Stimulated activated CD8-positive, alpha-beta memory T cell treated with anti-CD3 and anti-CD28 coated beads, Interleukin-15, amount 100 ng/mL, for 24 hours (primary cell): Measurements from ENCODE around the gene DSN1.
A peak's percentile ranks its signal among the peaks of the same experiment; 100 is the strongest.
"Not testable (repeated sequence)": the region's sequence is repeated elsewhere in the genome, so short reads cannot be mapped to it uniquely, and the experiment has no call there.

ENCODE experiments used
- DNase-seq: peaks from one replicate; pipeline ENCODE4 v3.0.0-alpha.2; 2020; ENCODE audit warnings: low read depth

Gene DSN1

GRCh38 chr20:36773597-36774390 is at the start of gene DSN1:
Gene DSN1 (minus strand): TSS chr20:36773763. CDS start chr20:36771458, 2,305 bp downstream.
- peak; percentile 100 for DNase-seq

- no peak for DNase-seq
Observed at GRCh38 chr20:36823121-36823520, 49.6 kb upstream of the DSN1 start.

GRCh38 chr20:36821964-36822437 is 48.4 kb upstream of the DSN1 start:
- DNase-seq, result no peak

DNA sequence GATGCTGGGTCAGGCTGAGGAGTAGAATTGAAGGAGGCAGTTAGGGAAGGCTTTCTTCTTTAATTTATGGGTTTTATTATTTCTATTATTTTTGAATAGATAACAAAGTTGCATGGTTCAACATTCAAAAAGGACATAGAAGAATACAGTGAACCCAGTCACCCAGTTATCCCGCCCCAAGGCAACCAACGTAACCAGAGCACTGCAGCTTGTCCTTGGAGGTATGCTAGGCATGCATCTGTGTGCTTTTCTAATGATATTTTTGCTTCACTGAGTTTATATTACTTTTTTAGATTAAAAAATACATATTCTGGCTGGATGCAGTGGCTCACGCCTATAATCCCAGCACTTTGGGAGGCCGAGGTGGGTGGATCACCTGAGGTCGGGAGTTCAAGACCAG is 47.4 kb upstream of the DSN1 start:
- DNase-seq, result no peak

DNA sequence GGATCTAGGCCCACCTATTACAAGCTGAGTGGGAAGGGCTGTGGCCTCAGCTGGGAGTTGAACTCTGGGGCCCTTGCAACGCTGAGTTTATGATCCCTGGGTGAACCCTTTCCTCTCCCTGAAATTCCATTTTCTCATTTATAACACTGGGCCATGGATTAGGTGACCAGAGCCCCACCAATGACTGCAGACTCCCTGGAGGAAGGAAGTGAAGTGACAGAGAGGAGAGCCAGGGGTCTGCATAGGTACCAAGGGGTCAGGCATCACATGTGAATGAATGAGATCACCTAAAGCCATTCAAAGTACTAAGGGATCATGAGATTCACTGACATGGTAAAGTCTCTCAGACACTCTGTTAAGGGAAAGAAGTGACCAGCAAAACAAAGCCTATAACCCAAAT is 46.5 kb upstream of the DSN1 start:
- DNase-seq, result no peak

- DNase-seq, result no peak
Observed at GRCh38 chr20:36819659-36820058, 46.1 kb upstream of the DSN1 start.

DNA sequence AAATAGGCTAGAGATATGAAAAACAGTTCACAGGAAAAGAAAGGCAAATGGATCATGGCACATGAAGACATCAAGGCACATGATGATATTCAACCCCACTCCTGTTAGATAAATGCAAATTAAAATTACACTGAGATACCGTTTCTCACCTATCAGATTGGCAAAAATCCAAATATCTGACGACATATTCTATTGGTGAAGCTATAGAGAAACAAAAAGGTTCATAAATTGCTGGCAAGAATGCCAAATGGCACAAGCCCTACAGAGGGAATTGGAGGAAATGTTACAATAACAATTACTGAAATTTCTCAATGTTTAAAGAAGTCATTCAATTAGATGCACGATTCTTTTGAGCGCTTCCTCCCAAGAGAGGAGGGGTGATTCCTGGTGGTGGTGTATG is 45.3 kb upstream of the DSN1 start:
- DNase-seq, result no peak

DNA sequence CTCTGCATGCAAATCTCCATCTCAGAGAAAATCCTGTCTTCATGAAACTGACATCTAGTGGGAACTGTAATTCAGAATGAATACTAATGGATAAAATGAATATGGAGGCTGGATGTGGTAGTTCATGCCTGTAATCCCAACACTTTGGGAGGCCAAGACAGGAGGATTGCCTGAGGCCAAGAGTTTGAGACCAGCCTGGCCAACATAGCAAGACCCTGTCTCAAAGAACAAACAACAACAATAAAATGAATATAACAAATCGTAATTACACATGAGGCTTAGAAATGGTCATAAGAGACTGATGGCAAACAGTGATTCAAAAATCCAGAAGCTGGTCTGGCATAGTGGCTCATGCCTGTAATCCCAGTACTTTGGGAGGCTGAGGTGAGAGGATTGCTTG is 44.6 kb upstream of the DSN1 start:
- no peak for DNase-seq

GRCh38 chr20:36817496-36817895 is 43.9 kb upstream of the DSN1 start:
- DNase-seq, result no peak

DNA sequence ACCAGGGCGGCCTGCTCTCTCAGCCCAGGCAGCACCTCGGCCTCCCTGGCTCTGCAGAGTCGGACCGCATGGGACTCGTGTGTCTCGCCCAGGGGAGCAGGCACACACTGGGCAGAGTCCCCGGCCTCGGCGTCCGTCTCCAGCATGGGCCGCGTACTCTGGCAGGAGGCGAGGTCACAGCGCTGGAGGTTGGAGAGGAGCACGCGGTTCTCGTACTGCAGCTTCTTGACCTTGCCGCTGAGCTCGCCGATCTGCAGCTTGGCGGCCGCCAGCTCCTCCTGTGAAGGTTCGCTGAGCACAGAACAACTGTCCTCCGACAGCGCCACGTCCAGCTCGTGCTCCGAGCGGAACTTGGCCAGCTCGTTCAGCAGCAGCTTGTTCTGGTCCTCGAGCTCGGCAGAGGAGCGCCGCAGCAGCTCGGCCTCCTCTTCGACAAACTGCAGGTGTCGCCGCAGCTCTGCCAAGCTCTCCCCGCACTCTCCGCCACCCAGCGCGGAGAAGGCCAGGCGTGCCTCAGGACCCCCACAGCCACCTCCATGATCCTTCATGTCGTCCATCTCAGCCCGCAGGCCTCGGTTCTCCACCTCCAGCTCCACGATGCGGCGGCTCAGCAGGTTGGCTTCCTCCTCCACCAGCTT is 42.0 kb upstream of the DSN1 start:
- DNase-seq, result no peak

DNA sequence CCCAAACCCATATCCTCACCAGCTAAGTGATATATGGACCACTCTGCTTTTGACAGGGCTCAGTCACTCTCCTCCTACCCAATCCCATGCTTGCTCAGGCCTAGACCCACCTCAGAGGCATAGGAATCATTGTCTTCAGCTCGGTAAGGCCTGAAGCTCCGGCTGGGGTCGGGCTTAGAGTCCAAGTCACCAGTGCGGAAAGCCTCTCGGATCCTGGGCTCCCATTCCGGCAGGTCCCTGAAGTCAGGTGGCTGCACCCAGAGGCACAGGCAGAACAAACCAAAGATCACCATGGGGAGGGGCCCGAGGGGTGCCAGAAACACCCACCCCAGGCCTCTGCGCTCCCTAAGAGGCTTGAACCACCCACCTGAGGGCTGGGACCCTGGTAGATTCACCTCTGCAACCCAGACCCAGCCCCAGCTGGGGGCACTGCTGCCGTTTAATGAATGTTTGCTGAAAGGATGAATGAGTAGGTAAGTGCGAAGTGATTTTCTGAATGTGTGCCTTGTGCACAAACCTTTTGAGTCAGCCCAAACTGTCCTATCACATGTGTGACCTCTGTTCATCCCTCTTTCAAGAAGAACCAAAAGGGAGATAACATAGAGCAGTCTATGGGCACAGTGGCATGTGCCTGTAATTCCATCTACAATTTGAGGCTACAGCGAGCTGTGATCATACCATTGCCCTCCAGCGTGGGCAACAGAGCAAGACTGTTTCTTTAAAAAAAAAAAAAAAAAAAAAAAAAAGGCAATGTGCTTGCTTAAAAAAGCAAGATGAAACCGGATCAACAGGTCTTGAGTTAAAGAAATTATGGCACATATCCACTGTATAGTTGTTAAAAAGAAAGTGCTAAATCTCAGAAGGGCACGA is 39.3 kb upstream of the DSN1 start:
- no peak for DNase-seq

- DNase-seq, result peak; percentile 63
Observed at GRCh38 chr20:36808317-36809257, 35.0 kb upstream of the DSN1 start.

DNA sequence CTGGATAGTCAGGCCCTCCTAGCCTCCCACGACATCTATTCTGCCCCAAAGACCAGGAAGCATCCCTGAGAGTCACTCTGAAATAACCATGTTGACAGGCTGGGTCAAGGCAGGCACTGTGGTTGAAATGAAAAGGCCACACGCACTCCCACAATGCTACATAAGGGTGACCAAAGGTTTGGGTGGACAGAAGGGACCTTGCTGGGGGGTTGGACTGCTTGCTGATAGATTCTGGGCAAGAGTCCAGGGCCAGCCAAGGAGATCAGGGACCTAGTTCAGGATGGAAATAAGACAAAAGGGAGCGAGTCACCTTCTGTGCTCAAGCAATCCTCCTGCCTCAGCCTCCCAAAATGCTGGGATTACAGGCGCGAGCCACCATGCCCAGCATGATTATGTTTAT is 32.5 kb upstream of the DSN1 start:
- no peak for DNase-seq

DNA sequence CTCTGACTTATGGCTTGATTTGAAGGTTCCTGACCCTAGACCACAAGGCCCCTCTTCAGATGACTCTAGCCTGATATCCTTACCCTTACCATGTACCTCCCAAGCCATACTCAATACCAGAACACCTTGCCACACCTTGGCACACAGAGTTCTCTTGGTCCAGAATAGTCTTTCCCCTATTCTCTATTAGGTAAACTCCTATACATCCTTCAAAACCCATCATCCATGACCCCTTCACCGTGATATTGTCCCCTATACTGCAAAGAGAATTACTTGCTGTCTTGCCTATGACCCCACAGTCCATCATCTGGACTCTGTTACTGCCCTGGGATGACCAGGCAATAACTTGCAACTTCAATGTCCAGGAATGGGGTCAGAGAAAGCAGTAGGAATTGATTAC is 31.8 kb upstream of the DSN1 start:
- DNase-seq, result no peak

DNA sequence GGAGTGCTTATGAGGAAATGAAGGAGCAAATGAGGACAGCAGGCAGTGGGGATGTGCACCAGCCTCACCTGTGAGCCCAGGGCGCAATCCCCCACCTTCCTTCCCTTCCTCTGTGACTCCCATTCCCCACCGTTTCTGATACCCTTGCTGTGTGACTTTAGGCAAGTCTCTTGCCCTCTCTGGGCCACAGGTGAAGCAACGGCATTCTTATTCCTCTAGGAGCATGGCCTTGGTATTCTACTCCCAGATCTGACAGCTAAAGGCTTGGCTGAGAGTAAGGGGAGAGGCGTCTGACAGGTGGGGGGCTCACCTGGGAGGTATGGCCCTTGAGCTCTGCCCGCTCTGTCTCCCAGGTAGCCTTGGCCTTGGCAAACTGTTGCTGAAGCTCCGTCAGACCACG is 30.9 kb upstream of the DSN1 start:
- DNase-seq, result no peak

DNA sequence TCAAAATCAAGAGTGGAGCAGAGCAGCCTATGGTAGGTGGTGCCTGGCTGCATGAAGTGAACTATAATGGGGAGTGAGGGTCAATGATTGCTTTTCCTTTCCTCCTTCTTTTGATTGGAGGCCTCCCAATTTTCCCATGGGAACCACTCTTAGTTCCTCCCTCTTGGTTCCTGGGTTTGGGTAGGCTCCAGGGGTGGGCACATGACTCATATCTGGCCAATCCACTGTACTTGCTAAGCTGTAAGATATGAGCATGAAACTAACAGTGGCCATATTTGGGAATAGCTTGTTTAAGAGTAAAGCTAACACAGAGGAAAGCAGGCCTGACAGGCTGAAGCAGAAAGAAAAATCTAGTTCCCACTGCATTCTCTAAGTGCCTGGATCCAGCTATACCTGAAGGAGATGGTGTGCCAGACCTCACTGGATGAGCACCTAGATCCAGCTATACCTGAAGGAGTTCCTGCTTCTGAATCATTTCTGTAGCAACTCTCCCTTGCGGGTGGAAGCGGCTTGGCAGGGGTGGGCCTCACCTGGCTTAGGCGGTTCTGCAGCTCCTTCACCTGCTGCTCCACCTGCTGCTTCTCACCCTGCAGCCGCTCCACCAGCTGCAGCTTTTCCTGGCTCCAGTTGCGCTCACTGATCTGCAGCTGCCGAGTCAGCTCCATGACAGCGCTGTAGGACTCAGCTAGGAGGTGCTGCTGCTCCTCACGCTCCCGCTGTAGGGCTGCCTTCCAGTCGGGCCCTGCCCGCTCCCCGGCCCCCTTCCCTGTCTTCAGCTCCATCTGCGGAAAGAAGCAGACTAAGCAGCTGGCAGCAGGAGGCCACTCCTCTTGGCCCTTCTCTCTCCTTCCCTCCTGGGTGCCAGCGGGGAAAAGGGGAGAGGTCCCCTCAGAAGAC is 29.0 kb upstream of the DSN1 start:
- no peak for DNase-seq

- no peak for DNase-seq
Observed at GRCh38 chr20:36800410-36800809, 26.8 kb upstream of the DSN1 start.

DNA sequence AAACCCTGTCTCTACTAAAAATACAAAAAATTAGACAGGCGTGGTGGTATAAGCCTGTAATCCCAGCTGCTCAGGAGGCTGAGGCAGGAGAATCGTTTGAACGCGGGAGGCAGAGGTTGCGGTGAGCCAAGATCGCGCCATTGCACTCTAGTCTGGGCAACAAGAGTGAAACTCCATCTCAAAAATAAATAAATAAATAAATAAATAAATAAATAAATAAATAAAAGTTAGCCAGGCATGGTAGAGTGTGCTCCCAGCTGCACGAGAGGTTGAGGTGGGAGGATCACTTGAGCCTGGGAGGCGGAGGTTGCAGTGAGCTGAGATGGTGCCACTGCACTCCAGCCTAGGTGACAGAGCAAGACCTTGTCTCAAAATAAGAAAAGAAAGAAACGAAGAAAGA is 25.8 kb upstream of the DSN1 start:
- not testable (repeated sequence) for DNase-seq

DNA sequence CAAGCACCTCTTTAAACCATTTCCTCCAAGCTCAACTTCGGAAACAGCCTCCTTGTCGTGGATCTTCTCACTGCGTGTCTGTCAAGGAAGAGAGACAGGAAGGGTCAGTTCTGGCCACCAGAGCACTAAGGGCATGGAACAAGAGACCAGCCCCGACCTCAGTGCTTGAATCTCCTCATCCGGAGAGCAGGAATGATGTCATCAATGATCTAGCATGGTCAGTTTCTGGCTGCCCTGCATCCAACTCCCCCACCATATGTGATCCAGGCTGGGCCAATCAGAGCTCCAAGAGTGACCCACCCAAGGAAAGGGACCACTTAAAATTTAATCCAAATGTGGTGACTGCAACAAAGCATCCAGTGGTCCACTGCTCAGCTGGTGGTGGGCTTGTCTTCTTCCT is 23.3 kb upstream of the DSN1 start:
- DNase-seq, result no peak

DNA sequence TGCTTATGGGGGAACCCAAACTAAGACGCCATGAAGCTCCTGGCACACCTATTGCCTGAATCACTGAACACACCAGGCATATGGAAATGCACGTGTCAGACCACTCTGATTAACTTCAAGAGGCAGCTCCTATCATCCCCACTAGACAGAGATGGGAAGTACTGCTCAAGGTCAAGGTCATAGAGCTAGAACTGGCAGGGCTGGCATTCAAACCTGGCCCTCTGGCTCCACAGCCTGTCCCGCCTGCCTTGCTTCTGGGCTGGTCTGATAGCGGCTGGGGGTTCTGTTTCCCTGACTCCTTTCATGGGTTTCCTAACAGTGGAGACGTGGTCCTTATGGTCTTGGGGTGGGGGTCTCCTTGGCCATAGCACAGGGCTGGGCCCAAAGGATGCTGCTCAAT is 22.6 kb upstream of the DSN1 start:
- DNase-seq, result no peak

DNA sequence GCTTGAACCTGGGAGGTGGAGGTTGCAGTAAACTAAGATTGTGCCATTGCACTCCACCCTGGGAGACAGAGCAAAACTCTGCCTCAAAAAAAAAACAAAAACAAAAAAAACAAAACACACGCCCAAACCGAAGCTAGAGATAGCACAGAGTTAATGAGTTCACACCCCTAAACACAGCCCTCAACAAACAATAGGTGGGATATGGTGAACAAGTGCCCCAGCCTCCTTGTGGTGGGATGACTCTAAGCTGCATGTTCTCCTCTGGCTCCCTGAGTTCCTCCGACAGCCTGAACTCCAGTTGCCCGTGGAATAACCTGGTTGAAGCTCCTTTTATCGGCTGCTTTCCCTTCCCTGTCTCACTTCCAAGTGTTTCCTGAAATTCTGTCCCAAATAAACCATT is 22.1 kb upstream of the DSN1 start:
- DNase-seq, result no peak
